CD4-positive, alpha-beta memory T cell (primary cell): ENCODE measurements around the gene PRDX3. TPM values are rescaled to one million over a fixed set of nuclear protein-coding genes. Genes with fewer than 3 reads are reported as not detected.
"Not testable (repeated sequence)": the region's sequence is repeated elsewhere in the genome, so short reads cannot be mapped to it uniquely, and the experiment has no call there.

ENCODE experiments used
- CTCF ChIA-PET: fragments of 350-600 bp; sonication (Branson Sonifier 250); formaldehyde crosslinking; loops from one replicate; lab custom pipeline; 2021; ENCODE audit warnings: inconsistent platforms; ENCODE audit not compliant: partially characterized antibody; lab: Charles Lee
- POLR2A ChIA-PET: fragments of 350-600 bp; sonication (Branson Sonifier 250); formaldehyde crosslinking; loops from one replicate; lab custom pipeline; 2021; ENCODE audit not compliant: partially characterized antibody; lab: Charles Lee
- DNase-seq, 5 donors: peaks; one replicate each; pipeline versions ENCODE4 v3.0.0 to v3.0.0-alpha.2; 2020 to 2022; ENCODE audit warnings: mixed read lengths in 1 of 5
- H3K27ac ChIP-seq: one replicate; pipeline ENCODE4 v1.7.0; 2013; ENCODE audit warnings: low read depth, low read length
- H3K27me3 ChIP-seq: 2 replicates; pipeline ENCODE4 v1.7.0; 2013; ENCODE audit warnings: mild to moderate bottlenecking, low read length, moderate library complexity; ENCODE audit not compliant: insufficient read depth
- H3K36me3 ChIP-seq: 2 replicates; pipeline ENCODE4 v1.7.0; 2013; ENCODE audit warnings: mild to moderate bottlenecking, low read length, moderate library complexity; ENCODE audit not compliant: insufficient read depth
- H3K4me1 ChIP-seq: 2 replicates; pipeline ENCODE4 v1.7.0; 2013; ENCODE audit warnings: mild to moderate bottlenecking, low read length, moderate library complexity; ENCODE audit not compliant: insufficient read depth
- H3K4me3 ChIP-seq, 2 donors: one replicate each; pipeline ENCODE4 v1.7.0; 2013; ENCODE audit warnings: low read length in 2 of 2, mild to moderate bottlenecking in 1 of 2
- H3K9me3 ChIP-seq, 2 donors: one replicate each; pipeline ENCODE4 v1.7.0; 2013; ENCODE audit warnings: low read length in 2 of 2, control low read depth in 1 of 2; ENCODE audit not compliant: control insufficient read depth in 1 of 2
- H3K27ac Mint-ChIP-seq, 7 donors: one replicate each; pipeline ENCODE4 v1.8.0; 2020 to 2021; ENCODE audit warnings: mixed read lengths in 7 of 7, mild to moderate bottlenecking in 6 of 7, inconsistent platforms in 3 of 7, moderate library complexity in 3 of 7
- H3K27me3 Mint-ChIP-seq, 2 donors: one replicate each; pipeline ENCODE4 v1.8.0; 2020 to 2021; ENCODE audit warnings: mixed read lengths in 2 of 2
- H3K36me3 Mint-ChIP-seq, 2 donors: one replicate each; pipeline ENCODE4 v1.8.0; 2020 to 2021; ENCODE audit warnings: mixed read lengths in 2 of 2, inconsistent platforms in 1 of 2, mild to moderate bottlenecking in 1 of 2
- H3K4me1 Mint-ChIP-seq, 4 donors: one replicate each; pipeline ENCODE4 v1.8.0; 2020 to 2021; ENCODE audit warnings: mixed read lengths in 4 of 4, mild to moderate bottlenecking in 1 of 4
- H3K4me3 Mint-ChIP-seq, 8 donors: one replicate each; pipeline ENCODE4 v1.8.0; 2020 to 2021; ENCODE audit warnings: mixed read lengths in 8 of 8, mild to moderate bottlenecking in 7 of 8, moderate library complexity in 6 of 8, inconsistent platforms in 3 of 8
- H3K9me3 Mint-ChIP-seq, 8 donors: one replicate each; pipeline ENCODE4 v1.8.0; 2020 to 2021; ENCODE audit warnings: mixed read lengths in 8 of 8, mild to moderate bottlenecking in 5 of 8, inconsistent platforms in 3 of 8, moderate library complexity in 1 of 8
- intact Hi-C: fragments of 100-400 bp; cut with micrococcal nuclease; formaldehyde crosslinking; loops from one replicate; pipeline ENCODE4 v1.15.1; 2023
- polyA plus RNA-seq, 2 donors: library from polyadenylated mRNA; unstranded; fragments of 300-500 nt; fragmentation: Illumina TruSeq; gene quantifications; one replicate each; pipeline ENCODE4 v1.2.3, GENCODE V29; 2021
- total RNA-seq, 2 experiments: library from RNA; stranded (reverse); gene quantifications; one replicate each; pipeline ENCODE4 v1.2.3, GENCODE V29; 2021

The PRDX3 gene
- total and polyA plus RNA-seq, 4 experiments from 2014 or later: 34.3 to 127 (median 81.6) TPM

GRCh38 chr10:119139464-119140067 is 39.0 kb downstream of the PRDX3 start:
- ChIA-PET POLR2A (interaction anchor here (1.1 kb wide), 1 partner anchor 15 kb away, joined by 4 read pairs; no protein-coding TSS in a partner anchor), CTCF (interaction anchor here (0.8 to 1.6 kb wide), 4 partner anchors 8 to 403 kb away, joined by 3 to 4 read pairs (median 3); partner anchors contain the start of gene RGS10)
- DNase-seq: peak in 4 of 5 donors; percentile 34 to 45 (median 42)
- Mint-ChIP-seq H3K27me3 (no peaks in the 10 kb centered on the region), H3K36me3 (peaks cover 6 to 39% of the 10 kb centered on the region in 2 donors), H3K27ac (peak overlapping the region in 6 of 7 donors; percentile 14 to 88 (median 64)), H3K4me1 (peaks cover 5 to 10% (median 9%) of the 10 kb centered on the region in 4 donors), H3K9me3 (peaks cover 0 to 3% (median 0%) of the 10 kb centered on the region in 8 donors), H3K4me3 (no peak overlapping the region)
- peaks cover 4% of the 10 kb centered on the region for H3K4me1 ChIP-seq
- no peaks in the 10 kb centered on the region for H3K9me3 ChIP-seq
- no peaks in the 10 kb centered on the region for H3K27me3 ChIP-seq
- H3K27ac ChIP-seq: no peak overlapping the region
- intact Hi-C loops: loop anchor here (1.0 to 2.0 kb wide), 4 partner anchors 59 to 403 kb away; partner anchors contain the start of gene RGS10
- H3K36me3 ChIP-seq: peaks cover 14% of the 10 kb centered on the region
- H3K4me3 ChIP-seq: no peak overlapping the region

DNA sequence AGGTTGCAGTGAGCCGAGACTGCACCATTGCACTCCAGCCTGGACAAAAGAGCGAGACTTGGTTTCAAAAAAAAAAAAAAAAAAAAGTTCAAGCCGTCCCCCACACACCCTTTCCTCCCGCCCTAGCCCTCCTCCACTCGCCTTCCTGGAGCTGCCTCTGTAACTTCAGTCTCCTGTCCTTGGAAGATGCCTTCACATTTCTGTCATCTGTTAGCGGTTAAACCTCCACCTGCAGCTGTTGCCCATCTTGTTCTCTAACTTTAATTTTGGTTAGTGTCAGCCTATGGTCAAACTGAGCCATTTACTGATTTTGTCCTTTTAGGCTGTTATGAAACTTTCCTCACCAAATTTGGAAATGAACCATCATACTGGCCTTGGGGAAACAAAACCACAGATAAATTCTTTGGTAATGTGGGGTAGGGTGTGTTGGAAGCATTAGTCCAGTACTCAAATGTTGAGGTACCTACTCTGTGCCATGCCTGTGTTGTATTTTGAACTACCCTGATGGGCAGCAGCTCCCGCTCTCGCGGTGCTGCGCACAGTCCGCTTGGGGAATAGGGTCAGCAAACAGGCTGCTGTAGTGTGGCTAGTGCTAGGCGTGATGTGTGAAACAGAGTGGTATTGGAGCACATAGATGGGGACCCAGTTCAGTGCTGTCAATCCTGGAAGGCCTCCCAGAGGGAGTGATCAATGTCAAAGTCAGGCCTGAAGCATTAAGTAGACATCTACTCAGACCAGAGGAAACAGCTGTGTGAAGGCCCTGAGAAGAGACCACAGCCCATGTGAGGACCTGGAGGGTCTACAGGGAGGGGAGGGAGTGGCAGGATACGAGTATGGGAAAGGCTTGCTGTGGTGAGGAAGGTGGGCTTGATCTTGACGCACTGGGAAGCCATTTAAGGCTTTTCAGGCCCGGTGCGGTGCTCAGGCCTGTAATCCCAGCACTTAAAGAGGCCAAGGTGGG is 40.0 kb downstream of the PRDX3 start:
- Mint-ChIP-seq H3K27me3 (no peaks in the 10 kb centered on the region), H3K4me3 (no peak overlapping the region), H3K36me3 (peaks cover 7 to 41% of the 10 kb centered on the region in 2 donors), H3K27ac (peak overlapping the region; percentile 17 to 94 (median 54)), H3K4me1 (peaks cover 7 to 15% (median 12%) of the 10 kb centered on the region in 4 donors), H3K9me3 (peaks cover 0 to 3% (median 0%) of the 10 kb centered on the region in 8 donors)
- Histone ChIP-seq H3K4me1 (peaks cover 4% of the 10 kb centered on the region), H3K9me3 (no peaks in the 10 kb centered on the region), H3K4me3 (no peak overlapping the region), H3K36me3 (peaks cover 19% of the 10 kb centered on the region), H3K27me3 (no peaks in the 10 kb centered on the region), H3K27ac (no peak overlapping the region)
- intact Hi-C loops: loop anchor here (1.0 to 2.0 kb wide), 4 partner anchors 60 to 404 kb away; partner anchors contain the start of gene RGS10
- CTCF ChIA-PET: interaction anchor here (0.7 to 0.8 kb wide), 3 partner anchors 14 to 203 kb away, joined by 3 to 6 read pairs (median 5); no protein-coding TSS in a partner anchor
- POLR2A ChIA-PET: interaction anchor here (1.0 to 1.1 kb wide), 2 partner anchors 14 kb away, joined by 3 to 4 read pairs; no protein-coding TSS in a partner anchor
- DNase-seq: no peak

GRCh38 chr10:119137878-119138277 is 40.7 kb downstream of the PRDX3 start:
- H3K9me3 Mint-ChIP-seq, H3K27ac ChIP-seq, H3K27ac Mint-ChIP-seq, H3K27me3 ChIP-seq, H3K9me3 ChIP-seq, H3K4me3 Mint-ChIP-seq, H3K27me3 Mint-ChIP-seq, H3K4me1 ChIP-seq, DNase-seq, H3K4me3 ChIP-seq: not testable (repeated sequence)
- ChIA-PET POLR2A (interaction anchor here (1.0 kb wide), 1 partner anchor 14 kb away, joined by 3 read pairs; no protein-coding TSS in a partner anchor), CTCF (interaction anchor here (0.7 kb wide), 2 partner anchors 40 to 202 kb away, joined by 5 to 6 read pairs; no protein-coding TSS in a partner anchor)
- intact Hi-C loops: loop anchor here (2.0 kb wide), 2 partner anchors 279 to 405 kb away; partner anchors contain the start of gene RGS10
- Mint-ChIP-seq H3K36me3 (peaks cover 8 to 45% of the 10 kb centered on the region in 2 donors), H3K4me1 (peaks cover 7 to 20% (median 14%) of the 10 kb centered on the region in 4 donors)
- H3K36me3 ChIP-seq: peaks cover 26% of the 10 kb centered on the region

GRCh38 chr10:119136084-119136483 is 42.5 kb downstream of the PRDX3 start:
- CTCF ChIA-PET: interaction anchor here (0.7 kb wide), 1 partner anchor 62 kb away, joined by 4 read pairs; no protein-coding TSS in a partner anchor
- H3K27me3 Mint-ChIP-seq: no peaks in the 10 kb centered on the region
- peaks cover 24% of the 10 kb centered on the region for H3K4me1 ChIP-seq
- no peaks in the 10 kb centered on the region for H3K9me3 ChIP-seq
- peaks cover 0 to 3% (median 0%) of the 10 kb centered on the region in 8 donors for H3K9me3 Mint-ChIP-seq
- DNase-seq: no peak
- H3K27ac ChIP-seq: no peak overlapping the region
- H3K27ac Mint-ChIP-seq: peak overlapping the region in 2 of 7 donors; percentile 39 to 42
- no peak overlapping the region for H3K4me3 Mint-ChIP-seq
- POLR2A ChIA-PET: interaction anchor here (1.4 kb wide), 1 partner anchor 45 kb away, joined by 4 read pairs; no protein-coding TSS in a partner anchor
- peaks cover 29% of the 10 kb centered on the region for H3K36me3 ChIP-seq
- peaks cover 20 to 37% (median 27%) of the 10 kb centered on the region in 4 donors for H3K4me1 Mint-ChIP-seq
- H3K4me3 ChIP-seq: no peak overlapping the region
- H3K27me3 ChIP-seq: no peaks in the 10 kb centered on the region
- H3K36me3 Mint-ChIP-seq: peaks cover 21 to 56% of the 10 kb centered on the region in 2 donors
- intact Hi-C loops: no loop called here

- H3K27me3 ChIP-seq: no peaks in the 10 kb centered on the region
- intact Hi-C loops: no loop called here
- POLR2A ChIA-PET: interaction anchor here (1.4 kb wide), 1 partner anchor 45 kb away, joined by 4 read pairs; no protein-coding TSS in a partner anchor
- CTCF ChIA-PET: interaction anchor here (0.6 to 0.7 kb wide), 2 partner anchors 63 to 460 kb away, joined by 4 read pairs; no protein-coding TSS in a partner anchor
- DNase-seq: no peak
- no peaks in the 10 kb centered on the region for H3K27me3 Mint-ChIP-seq
- peaks cover 30% of the 10 kb centered on the region for H3K36me3 ChIP-seq
- peak overlapping the region in 2 of 8 donors; percentile 47 to 53 for H3K4me3 Mint-ChIP-seq
- no peak overlapping the region for H3K27ac ChIP-seq
- H3K4me1 Mint-ChIP-seq: peaks cover 25 to 43% (median 32%) of the 10 kb centered on the region in 4 donors
- peaks cover 30% of the 10 kb centered on the region for H3K4me1 ChIP-seq
- H3K9me3 Mint-ChIP-seq: peaks cover 0 to 3% (median 0%) of the 10 kb centered on the region in 8 donors
- H3K9me3 ChIP-seq: no peaks in the 10 kb centered on the region
- peaks cover 25 to 55% of the 10 kb centered on the region in 2 donors for H3K36me3 Mint-ChIP-seq
- peak overlapping the region in 6 of 7 donors; percentile 3 to 86 (median 80) for H3K27ac Mint-ChIP-seq
- H3K4me3 ChIP-seq: no peak overlapping the region
These were observed 43.1 kb downstream of the PRDX3 start for GRCh38 chr10:119135513-119135881.

GRCh38 chr10:119133949-119134348 is 44.7 kb downstream of the PRDX3 start:
- intact Hi-C loops: loop anchor here (5.0 kb wide), 1 partner anchor 43 kb away; the partner anchor contains the start of gene PRDX3
- Mint-ChIP-seq H3K36me3 (peaks cover 37 to 57% of the 10 kb centered on the region in 2 donors), H3K4me3 (no peak overlapping the region)

More at GRCh38 chr10:119133949-119134348, 44.7 kb downstream of the PRDX3 start:
- H3K27ac Mint-ChIP-seq: peak overlapping the region; percentile 50 to 90 (median 74)
- Histone ChIP-seq H3K4me3 (no peak overlapping the region), H3K27ac (no peak overlapping the region), H3K27me3 (no peaks in the 10 kb centered on the region), H3K4me1 (peaks cover 40% of the 10 kb centered on the region), H3K36me3 (peaks cover 36% of the 10 kb centered on the region), H3K9me3 (no peaks in the 10 kb centered on the region)
- peaks cover 30 to 48% (median 39%) of the 10 kb centered on the region in 4 donors for H3K4me1 Mint-ChIP-seq
- CTCF ChIA-PET: no interaction called here
- no peaks in the 10 kb centered on the region for H3K27me3 Mint-ChIP-seq
- POLR2A ChIA-PET: interaction anchor here (1.2 to 3.6 kb wide), 2 partner anchors 29 to 53 kb away, joined by 5 to 23 read pairs; partner anchors contain the start of genes DENND10 and EIF3A
- H3K9me3 Mint-ChIP-seq: no peaks in the 10 kb centered on the region
- DNase-seq: no peak
